Liver (tissue), 3 donors: Measurements from ENCODE around the gene LPAR3.

Experiments
- CTCF ChIP-seq: fragments of 150-350 bp; IDR thresholded peaks from 2 replicates; pipeline ENCODE4 v1.5.1; 2017; ENCODE audit warnings: improper control_type of control experiment, low read depth, low read length; ENCODE audit not compliant: missing input control
- EGR1 ChIP-seq, 2 donors: IDR thresholded peaks; 2 replicates each; pipeline ENCODE4 v1.6.1; 2016 to 2018; ENCODE audit warnings: antibody characterized with exemption in 2 of 2, low read depth in 2 of 2
- GABPA ChIP-seq, 2 donors: IDR thresholded peaks in 1 of 2; conservative IDR thresholded peaks in 1 of 2; 2 replicates each; pipeline ENCODE4 v1.6.1; 2016; ENCODE audit warnings: antibody characterized with exemption in 2 of 2, mild to moderate bottlenecking in 1 of 2, moderate library complexity in 1 of 2
- JUND ChIP-seq, 2 donors: IDR thresholded peaks; 2 replicates each; pipeline ENCODE4 v1.6.1; 2016; ENCODE audit warnings: antibody characterized with exemption in 2 of 2
- MAX ChIP-seq: IDR thresholded peaks from 2 replicates; pipeline ENCODE4 v1.6.1; 2016; ENCODE audit warnings: antibody characterized with exemption
- RAD21 ChIP-seq, 2 donors: IDR thresholded peaks; 2 replicates each; pipeline ENCODE4 v1.6.1; 2016; ENCODE audit warnings: antibody characterized with exemption in 2 of 2, mild to moderate bottlenecking in 2 of 2
- TAF1 ChIP-seq: conservative IDR thresholded peaks from 2 replicates; pipeline ENCODE4 v1.6.1; 2016; ENCODE audit warnings: antibody characterized with exemption, mild to moderate bottlenecking
- YY1 ChIP-seq: IDR thresholded peaks from 2 replicates; pipeline ENCODE4 v1.6.1; 2016; ENCODE audit warnings: antibody characterized with exemption, mild to moderate bottlenecking
- TF ChIP-seq, protein P1 (sequence below): IDR thresholded peaks from 2 replicates; pipeline ENCODE4 v1.6.1; 2016; ENCODE audit warnings: antibody characterized with exemption, mild to moderate bottlenecking
- TF ChIP-seq, protein P2 (sequence below): IDR thresholded peaks from 2 replicates; pipeline ENCODE4 v1.6.1; 2016; ENCODE audit warnings: antibody characterized with exemption
- TF ChIP-seq, protein P3 (sequence below): IDR thresholded peaks from 2 replicates; pipeline ENCODE4 v1.6.1; 2016; ENCODE audit warnings: antibody characterized with exemption
- donor health status: healthy.
- donor health status: healthy.

- TF ChIP-seq CTCF (no peak), RAD21 (IDR thresholded peaks at IDR 0.05) (no peak), YY1 (no peak), GABPA (IDR thresholded peaks at IDR 0.05 in 1 of 2, conservative IDR thresholded peaks at IDR 0.05 in 1 of 2) (no peak), EGR1 (IDR thresholded peaks at IDR 0.05; ENCODE audit: low read depth in 2 of 2) (no peak), JUND (IDR thresholded peaks at IDR 0.05) (no peak), TAF1 (no peak), MAX (no peak)
- TF ChIP-seq, protein P1, sequence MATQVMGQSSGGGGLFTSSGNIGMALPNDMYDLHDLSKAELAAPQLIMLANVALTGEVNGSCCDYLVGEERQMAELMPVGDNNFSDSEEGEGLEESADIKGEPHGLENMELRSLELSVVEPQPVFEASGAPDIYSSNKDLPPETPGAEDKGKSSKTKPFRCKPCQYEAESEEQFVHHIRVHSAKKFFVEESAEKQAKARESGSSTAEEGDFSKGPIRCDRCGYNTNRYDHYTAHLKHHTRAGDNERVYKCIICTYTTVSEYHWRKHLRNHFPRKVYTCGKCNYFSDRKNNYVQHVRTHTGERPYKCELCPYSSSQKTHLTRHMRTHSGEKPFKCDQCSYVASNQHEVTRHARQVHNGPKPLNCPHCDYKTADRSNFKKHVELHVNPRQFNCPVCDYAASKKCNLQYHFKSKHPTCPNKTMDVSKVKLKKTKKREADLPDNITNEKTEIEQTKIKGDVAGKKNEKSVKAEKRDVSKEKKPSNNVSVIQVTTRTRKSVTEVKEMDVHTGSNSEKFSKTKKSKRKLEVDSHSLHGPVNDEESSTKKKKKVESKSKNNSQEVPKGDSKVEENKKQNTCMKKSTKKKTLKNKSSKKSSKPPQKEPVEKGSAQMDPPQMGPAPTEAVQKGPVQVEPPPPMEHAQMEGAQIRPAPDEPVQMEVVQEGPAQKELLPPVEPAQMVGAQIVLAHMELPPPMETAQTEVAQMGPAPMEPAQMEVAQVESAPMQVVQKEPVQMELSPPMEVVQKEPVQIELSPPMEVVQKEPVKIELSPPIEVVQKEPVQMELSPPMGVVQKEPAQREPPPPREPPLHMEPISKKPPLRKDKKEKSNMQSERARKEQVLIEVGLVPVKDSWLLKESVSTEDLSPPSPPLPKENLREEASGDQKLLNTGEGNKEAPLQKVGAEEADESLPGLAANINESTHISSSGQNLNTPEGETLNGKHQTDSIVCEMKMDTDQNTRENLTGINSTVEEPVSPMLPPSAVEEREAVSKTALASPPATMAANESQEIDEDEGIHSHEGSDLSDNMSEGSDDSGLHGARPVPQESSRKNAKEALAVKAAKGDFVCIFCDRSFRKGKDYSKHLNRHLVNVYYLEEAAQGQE = no peak
- TF ChIP-seq, protein P2, sequence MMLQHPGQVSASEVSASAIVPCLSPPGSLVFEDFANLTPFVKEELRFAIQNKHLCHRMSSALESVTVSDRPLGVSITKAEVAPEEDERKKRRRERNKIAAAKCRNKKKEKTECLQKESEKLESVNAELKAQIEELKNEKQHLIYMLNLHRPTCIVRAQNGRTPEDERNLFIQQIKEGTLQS = no peak
- TF ChIP-seq, protein P3, sequence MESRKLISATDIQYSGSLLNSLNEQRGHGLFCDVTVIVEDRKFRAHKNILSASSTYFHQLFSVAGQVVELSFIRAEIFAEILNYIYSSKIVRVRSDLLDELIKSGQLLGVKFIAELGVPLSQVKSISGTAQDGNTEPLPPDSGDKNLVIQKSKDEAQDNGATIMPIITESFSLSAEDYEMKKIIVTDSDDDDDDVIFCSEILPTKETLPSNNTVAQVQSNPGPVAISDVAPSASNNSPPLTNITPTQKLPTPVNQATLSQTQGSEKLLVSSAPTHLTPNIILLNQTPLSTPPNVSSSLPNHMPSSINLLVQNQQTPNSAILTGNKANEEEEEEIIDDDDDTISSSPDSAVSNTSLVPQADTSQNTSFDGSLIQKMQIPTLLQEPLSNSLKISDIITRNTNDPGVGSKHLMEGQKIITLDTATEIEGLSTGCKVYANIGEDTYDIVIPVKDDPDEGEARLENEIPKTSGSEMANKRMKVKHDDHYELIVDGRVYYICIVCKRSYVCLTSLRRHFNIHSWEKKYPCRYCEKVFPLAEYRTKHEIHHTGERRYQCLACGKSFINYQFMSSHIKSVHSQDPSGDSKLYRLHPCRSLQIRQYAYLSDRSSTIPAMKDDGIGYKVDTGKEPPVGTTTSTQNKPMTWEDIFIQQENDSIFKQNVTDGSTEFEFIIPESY = no peak
Observed at GRCh38 chr1:84887261-84887934, 5.6 kb downstream of the LPAR3 start.
